Brain microvascular endothelial cell (primary cell): ENCODE measurements around the gene PRR29.

Source experiments
- DNase-seq: peaks from one replicate; pipeline ENCODE4 v3.0.0-alpha.2; 2020
- H3K27ac ChIP-seq: fragments of 250-450 bp; sonication (Bioruptor Pico); 2 replicates; pipeline ENCODE4 v1.5.1; 2020; ENCODE audit warnings: mild to moderate bottlenecking, moderate library complexity
- H3K27me3 ChIP-seq: fragments of 250-450 bp; sonication (Bioruptor Pico); replicated peaks from 2 replicates; pipeline ENCODE4 v1.5.1; 2020; ENCODE audit warnings: mild to moderate bottlenecking
- H3K36me3 ChIP-seq: fragments of 250-450 bp; sonication (Bioruptor Pico); replicated peaks from 2 replicates; pipeline ENCODE4 v1.5.1; 2020; ENCODE audit warnings: mild to moderate bottlenecking
- H3K4me3 ChIP-seq: 2 replicates; pipeline ENCODE4 v1.5.1; 2011; ENCODE audit warnings: low read depth, mild to moderate bottlenecking, control low read depth, low read length, moderate library complexity
- in situ Hi-C: cut with HindIII; loops from 2 replicates; pipeline ENCODE4 v1.10.0; 2017; ENCODE audit warnings: low sequenced_read_pairs, low pct_ligation_motif_present
- TF ChIP-seq, protein P1 (sequence below): IDR thresholded peaks from 2 replicates; pipeline ENCODE4 v1.5.1; 2011; ENCODE audit warnings: low read depth, mild to moderate bottlenecking, moderate library complexity, low read length, control low read depth, inconsistent platforms; ENCODE audit errors: missing control alignments

PRR29 gene

DNA sequence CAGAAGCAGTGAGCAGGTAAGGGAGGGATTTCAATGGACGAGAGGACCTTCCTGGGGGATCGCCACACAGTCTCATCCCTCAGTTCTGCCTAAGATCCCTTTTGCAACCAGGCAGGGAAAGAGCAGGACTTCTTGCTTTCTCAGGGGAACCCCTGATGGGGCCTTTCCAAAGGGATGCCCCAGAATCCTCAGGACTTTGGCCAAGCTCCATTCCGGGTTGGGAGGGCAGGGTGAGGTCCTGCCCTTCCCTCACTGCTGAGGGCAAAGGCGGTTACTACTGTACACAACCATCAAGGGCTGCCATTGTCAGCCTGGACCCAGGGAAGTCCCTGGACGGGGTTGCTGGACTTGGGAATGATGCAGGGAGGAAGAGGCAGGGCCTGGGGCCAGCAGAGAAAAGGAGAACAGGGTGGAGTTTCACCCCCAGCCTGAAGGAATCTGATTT, 9.7 kb downstream of the PRR29 start:
- Histone ChIP-seq H3K27me3 (no peaks in the 10 kb centered on the region), H3K4me3 (no peak overlapping the region), H3K36me3 (no peaks in the 10 kb centered on the region), H3K27ac (no peak overlapping the region)
- in situ Hi-C loops = no loop called here
- TF ChIP-seq, protein P1, sequence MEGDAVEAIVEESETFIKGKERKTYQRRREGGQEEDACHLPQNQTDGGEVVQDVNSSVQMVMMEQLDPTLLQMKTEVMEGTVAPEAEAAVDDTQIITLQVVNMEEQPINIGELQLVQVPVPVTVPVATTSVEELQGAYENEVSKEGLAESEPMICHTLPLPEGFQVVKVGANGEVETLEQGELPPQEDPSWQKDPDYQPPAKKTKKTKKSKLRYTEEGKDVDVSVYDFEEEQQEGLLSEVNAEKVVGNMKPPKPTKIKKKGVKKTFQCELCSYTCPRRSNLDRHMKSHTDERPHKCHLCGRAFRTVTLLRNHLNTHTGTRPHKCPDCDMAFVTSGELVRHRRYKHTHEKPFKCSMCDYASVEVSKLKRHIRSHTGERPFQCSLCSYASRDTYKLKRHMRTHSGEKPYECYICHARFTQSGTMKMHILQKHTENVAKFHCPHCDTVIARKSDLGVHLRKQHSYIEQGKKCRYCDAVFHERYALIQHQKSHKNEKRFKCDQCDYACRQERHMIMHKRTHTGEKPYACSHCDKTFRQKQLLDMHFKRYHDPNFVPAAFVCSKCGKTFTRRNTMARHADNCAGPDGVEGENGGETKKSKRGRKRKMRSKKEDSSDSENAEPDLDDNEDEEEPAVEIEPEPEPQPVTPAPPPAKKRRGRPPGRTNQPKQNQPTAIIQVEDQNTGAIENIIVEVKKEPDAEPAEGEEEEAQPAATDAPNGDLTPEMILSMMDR = no peak
- DNase-seq = no peak

DNA sequence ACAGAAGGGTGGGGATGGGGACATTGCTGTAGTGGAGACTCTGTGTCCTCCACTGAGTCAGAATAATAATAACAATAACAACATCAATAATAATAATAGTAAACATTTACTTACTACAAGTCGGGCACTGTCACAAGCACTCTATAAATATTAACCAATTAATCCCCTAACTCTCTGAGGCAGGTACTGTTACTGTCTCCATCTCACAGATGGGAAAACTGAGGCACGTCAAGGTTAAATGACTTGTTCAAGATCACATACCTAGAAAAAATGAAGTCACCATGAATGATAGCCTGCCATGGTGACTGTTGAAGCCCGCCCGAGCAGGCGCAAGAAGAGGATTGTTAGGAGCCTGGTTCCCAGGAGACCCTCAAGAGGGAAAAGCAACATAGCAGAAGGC, 10.2 kb downstream of the PRR29 start:
- Histone ChIP-seq H3K4me3 (no peak overlapping the region), H3K36me3 (no peaks in the 10 kb centered on the region), H3K27ac (no peak overlapping the region), H3K27me3 (no peaks in the 10 kb centered on the region)
- no peak for DNase-seq
- TF ChIP-seq, protein P1 = no peak
- in situ Hi-C loops = no loop called here

DNA sequence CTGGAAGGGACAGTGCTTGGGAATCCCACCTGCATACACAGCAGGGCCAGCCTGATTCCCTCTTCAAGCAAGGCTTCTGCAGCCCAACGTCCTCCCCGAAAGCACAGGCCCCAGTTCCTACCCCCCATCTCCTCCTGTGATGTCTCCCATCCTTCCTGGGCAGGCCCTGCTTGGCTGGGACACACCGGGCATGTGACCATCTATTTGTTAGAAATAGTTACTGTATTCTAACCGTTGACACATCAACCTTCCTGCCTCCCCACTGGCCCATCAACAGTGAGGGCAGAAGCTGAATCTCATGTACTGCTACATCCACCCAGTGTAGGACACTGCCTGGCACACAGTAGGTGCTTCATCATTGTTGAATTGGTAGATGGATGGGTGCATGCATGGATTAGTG, 10.7 kb downstream of the PRR29 start:
- Histone ChIP-seq H3K27ac (no peak overlapping the region), H3K27me3 (no peaks in the 10 kb centered on the region), H3K4me3 (no peak overlapping the region), H3K36me3 (no peaks in the 10 kb centered on the region)
- TF ChIP-seq, protein P1 = no peak
- in situ Hi-C loops = no loop called here
- DNase-seq = no peak

DNA sequence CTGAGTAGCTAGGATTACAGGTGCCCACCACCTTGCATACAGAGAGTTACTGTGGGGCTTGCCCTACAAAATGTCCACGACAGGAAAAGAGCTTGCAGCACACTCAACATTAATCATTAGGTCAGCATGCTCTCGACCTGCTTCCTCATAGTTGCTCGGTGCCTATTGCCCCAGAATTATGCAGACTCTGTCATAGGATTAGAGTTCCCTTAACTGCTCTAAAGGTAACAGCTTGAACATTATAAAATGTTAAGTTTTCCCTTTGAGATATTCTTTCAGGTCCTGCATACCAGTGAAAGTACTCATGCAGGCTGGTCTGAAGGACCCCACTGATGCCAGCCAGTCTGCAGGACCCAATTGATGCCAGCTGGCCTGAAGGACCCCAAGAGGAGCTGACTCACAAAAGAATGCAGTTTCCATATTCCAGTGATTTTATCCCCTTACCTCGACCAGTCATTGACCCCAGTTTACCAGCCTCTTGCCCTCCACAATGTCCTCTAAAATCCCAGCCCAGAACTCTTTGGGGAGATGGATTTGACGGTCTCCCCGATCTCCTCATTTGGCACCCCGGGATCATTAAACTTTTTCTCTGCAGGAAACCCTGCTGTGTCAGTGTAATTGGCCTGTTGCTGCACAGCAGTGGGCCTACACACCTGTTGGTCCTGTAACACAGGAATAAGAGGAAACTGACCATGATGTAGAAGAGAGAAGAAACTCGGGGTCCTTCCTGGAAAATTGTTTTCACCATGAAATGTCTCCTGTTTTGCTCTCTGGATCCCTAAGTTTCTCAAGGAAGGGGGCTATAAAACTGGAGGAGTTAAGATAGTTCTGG, 11.6 kb downstream of the PRR29 start:
- in situ Hi-C loops = no loop called here
- H3K27ac ChIP-seq = no peak overlapping the region
- no peaks in the 10 kb centered on the region for H3K36me3 ChIP-seq
- no peak overlapping the region for H3K4me3 ChIP-seq
- TF ChIP-seq, protein P1 = no peak
- H3K27me3 ChIP-seq = no peaks in the 10 kb centered on the region
- DNase-seq = no peak

DNA sequence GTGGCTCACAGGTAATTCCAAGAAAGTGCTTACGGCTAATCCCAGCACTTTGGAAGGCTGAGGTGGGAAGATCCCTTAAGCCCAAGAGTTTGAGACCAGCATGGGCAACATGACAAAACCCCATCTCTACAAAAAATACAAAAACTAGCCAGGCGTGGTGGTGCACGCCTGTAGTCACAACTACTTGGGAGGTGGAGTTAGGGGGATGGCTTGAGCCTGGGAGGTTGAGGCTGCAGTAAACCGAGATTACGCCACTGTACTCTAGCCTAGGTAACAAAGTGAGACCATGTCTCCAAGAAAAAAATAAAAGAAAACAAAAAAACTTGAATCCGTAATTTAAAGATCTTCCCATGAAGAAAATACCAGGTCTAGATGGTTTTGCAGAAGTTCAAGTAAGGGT, 17.3 kb downstream of the PRR29 start:
- TF ChIP-seq, protein P1 = no peak
- no peak overlapping the region for H3K27ac ChIP-seq
- DNase-seq = no peak
- H3K36me3 ChIP-seq = no peaks in the 10 kb centered on the region
- H3K27me3 ChIP-seq = no peaks in the 10 kb centered on the region
- in situ Hi-C loops = no loop called here
- H3K4me3 ChIP-seq = no peak overlapping the region
